A673 (cell line): ENCODE results near the gene PSMA5.
"Not testable (repeated sequence)": the region's sequence is repeated elsewhere in the genome, so short reads cannot be mapped to it uniquely, and the experiment has no call there.

Experiments used
- EZH2 ChIP-seq: fragments of 200-600 bp; sonication (generic); IDR thresholded peaks from 2 replicates; pipeline ENCODE4 v1.6.1; 2017; ENCODE audit warnings: borderline replicate concordance, low read depth, mild to moderate bottlenecking, mixed read lengths, antibody characterized with exemption, low read length; ENCODE audit not compliant: poor library complexity, severe bottlenecking
- TF ChIP-seq, protein P1 (sequence below): fragments of 300-800, 200-600 bp; sonication (generic); conservative IDR thresholded peaks from 2 replicates; pipeline ENCODE4 v1.5.1; 2017; ENCODE audit warnings: low read depth, mild to moderate bottlenecking, antibody characterized with exemption, low read length, moderate library complexity, mixed read lengths

- TF ChIP-seq, protein P1, sequence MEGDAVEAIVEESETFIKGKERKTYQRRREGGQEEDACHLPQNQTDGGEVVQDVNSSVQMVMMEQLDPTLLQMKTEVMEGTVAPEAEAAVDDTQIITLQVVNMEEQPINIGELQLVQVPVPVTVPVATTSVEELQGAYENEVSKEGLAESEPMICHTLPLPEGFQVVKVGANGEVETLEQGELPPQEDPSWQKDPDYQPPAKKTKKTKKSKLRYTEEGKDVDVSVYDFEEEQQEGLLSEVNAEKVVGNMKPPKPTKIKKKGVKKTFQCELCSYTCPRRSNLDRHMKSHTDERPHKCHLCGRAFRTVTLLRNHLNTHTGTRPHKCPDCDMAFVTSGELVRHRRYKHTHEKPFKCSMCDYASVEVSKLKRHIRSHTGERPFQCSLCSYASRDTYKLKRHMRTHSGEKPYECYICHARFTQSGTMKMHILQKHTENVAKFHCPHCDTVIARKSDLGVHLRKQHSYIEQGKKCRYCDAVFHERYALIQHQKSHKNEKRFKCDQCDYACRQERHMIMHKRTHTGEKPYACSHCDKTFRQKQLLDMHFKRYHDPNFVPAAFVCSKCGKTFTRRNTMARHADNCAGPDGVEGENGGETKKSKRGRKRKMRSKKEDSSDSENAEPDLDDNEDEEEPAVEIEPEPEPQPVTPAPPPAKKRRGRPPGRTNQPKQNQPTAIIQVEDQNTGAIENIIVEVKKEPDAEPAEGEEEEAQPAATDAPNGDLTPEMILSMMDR, result not testable (repeated sequence)
- not testable (repeated sequence) for TF ChIP-seq EZH2
Observed at GRCh38 chr1:109473284-109474057, 47.2 kb upstream of the PSMA5 start.
